SKM-1 (cell line): Measurements from ENCODE around the gene ASPRV1.
"Not testable (repeated sequence)": the region's sequence is repeated elsewhere in the genome, so short reads cannot be mapped to it uniquely, and the experiment has no call there.

ENCODE experiments used
- DNase-seq: peaks from one replicate; lab custom pipeline; 2025; ENCODE audit not compliant: unreplicated experiment; lab: John Stamatoyannopoulos, UW

ASPRV1 gene

GRCh38 chr2:69961496-69961895 is at the start of gene ASPRV1:
ASPRV1 (minus strand) TSS chr2:69961631; CDS start chr2:69961436, 195 bp downstream.
- DNase-seq, result no peak

- DNase-seq, result no peak
Measured at GRCh38 chr2:70010576-70011111, 49.2 kb upstream of the ASPRV1 start.

- DNase-seq, result no peak
Measured at GRCh38 chr2:70009762-70010575, 48.5 kb upstream of the ASPRV1 start.

GRCh38 chr2:70008290-70008689 is 46.9 kb upstream of the ASPRV1 start:
- no peak for DNase-seq

- DNase-seq, result no peak
Measured at GRCh38 chr2:70007151-70007550, 45.7 kb upstream of the ASPRV1 start.

GRCh38 chr2:70006447-70006784 is 45.0 kb upstream of the ASPRV1 start:
- no peak for DNase-seq

GRCh38 chr2:70005752-70006446 is 44.5 kb upstream of the ASPRV1 start:
- DNase-seq, result no peak

- no peak for DNase-seq
Measured at GRCh38 chr2:70005216-70005615, 43.8 kb upstream of the ASPRV1 start.

- DNase-seq, result no peak
Measured at GRCh38 chr2:70003093-70003830, 41.8 kb upstream of the ASPRV1 start.

GRCh38 chr2:70002241-70002899 is 40.9 kb upstream of the ASPRV1 start:
- no peak for DNase-seq

GRCh38 chr2:70000529-70000928 is 39.1 kb upstream of the ASPRV1 start:
- DNase-seq, result not testable (repeated sequence)

GRCh38 chr2:69998761-69999160 is 37.3 kb upstream of the ASPRV1 start:
- DNase-seq, result no peak

- DNase-seq, result no peak
Measured at GRCh38 chr2:69997015-69997830, 35.8 kb upstream of the ASPRV1 start.

- DNase-seq, result no peak
Measured at GRCh38 chr2:69995511-69995910, 34.1 kb upstream of the ASPRV1 start.

- no peak for DNase-seq
Measured at GRCh38 chr2:69994166-69994565, 32.7 kb upstream of the ASPRV1 start.

GRCh38 chr2:69993708-69994107 is 32.3 kb upstream of the ASPRV1 start:
- no peak for DNase-seq

GRCh38 chr2:69993048-69993565 is 31.7 kb upstream of the ASPRV1 start:
- no peak for DNase-seq

- no peak for DNase-seq
Measured at GRCh38 chr2:69992310-69993047, 31.0 kb upstream of the ASPRV1 start.

GRCh38 chr2:69989441-69990105 is 28.1 kb upstream of the ASPRV1 start:
- DNase-seq, result no peak
